ENCODE results near the gene CEP43. TPM values are rescaled to one million over a fixed set of nuclear protein-coding genes. Genes with fewer than 3 reads are reported as not detected.

CEP43 gene
- polyA plus RNA-seq, 2 of the 4 experiments (the other 2 are of a cell fraction) = 12.1 to 19.6 TPM

GRCh38 chr6:167027308-167027707, 28.1 kb downstream of the CEP43 start:
- FAIRE-seq (no peak), ATAC-seq (no peak), DNase-seq (ENCODE audit: low read depth in 1 of 2, low spot score in 1 of 2) (no peak)
- Histone ChIP-seq H3K4me2 (no peak overlapping the region), H3K27ac (no peak overlapping the region), H3K9me3 (no peaks in the 10 kb centered on the region), H3K4me1 (no peaks in the 10 kb centered on the region), H3K4me3 (no peak overlapping the region)
- CTCF ChIA-PET = interaction anchor here (1.9 kb wide), 1 partner anchor 18 kb away, joined by 5 read pairs; no protein-coding TSS in a partner anchor
- POLR2A ChIA-PET = no interaction called here
- 96% methylated on average over 3 of the region's 3 CpGs for WGBS (ENCODE audit: missing lambda C conversion rate)
- TF ChIP-seq MAX (IDR thresholded peaks at IDR 0.05) (no peak), E2F6 (IDR thresholded peaks at IDR 0.05; ENCODE audit: borderline replicate concordance, low read depth) (no peak), TFCP2L1 (CRISPR knock-in tag; IDR thresholded peaks at IDR 0.05) (no peak), BHLHE40 (IDR thresholded peaks at IDR 0.05; ENCODE audit: low read depth, low read length) (no peak), NR3C1 (IDR thresholded peaks at IDR 0.05) (no peak), PHF8 (IDR thresholded peaks at IDR 0.05; ENCODE audit: borderline replicate concordance, low read depth) (no peak), CEBPB (IDR thresholded peaks at IDR 0.05) (no peak), KDM5A (IDR thresholded peaks at IDR 0.05) (no peak), ESRRA (IDR thresholded peaks at IDR 0.05; ENCODE audit: borderline replicate concordance, low read length) (no peak), RARB (CRISPR knock-in tag; IDR thresholded peaks at IDR 0.05) (no peak), USF2 (IDR thresholded peaks at IDR 0.05) (no peak), JUN (IDR thresholded peaks at IDR 0.05) (no peak), HOXA7 (CRISPR knock-in tag; IDR thresholded peaks at IDR 0.05) (no peak), POLR2AphosphoS2 (conservative IDR thresholded peaks at IDR 0.05; ENCODE audit: low read length) (no peak)
- TF ChIP-seq, protein P1, sequence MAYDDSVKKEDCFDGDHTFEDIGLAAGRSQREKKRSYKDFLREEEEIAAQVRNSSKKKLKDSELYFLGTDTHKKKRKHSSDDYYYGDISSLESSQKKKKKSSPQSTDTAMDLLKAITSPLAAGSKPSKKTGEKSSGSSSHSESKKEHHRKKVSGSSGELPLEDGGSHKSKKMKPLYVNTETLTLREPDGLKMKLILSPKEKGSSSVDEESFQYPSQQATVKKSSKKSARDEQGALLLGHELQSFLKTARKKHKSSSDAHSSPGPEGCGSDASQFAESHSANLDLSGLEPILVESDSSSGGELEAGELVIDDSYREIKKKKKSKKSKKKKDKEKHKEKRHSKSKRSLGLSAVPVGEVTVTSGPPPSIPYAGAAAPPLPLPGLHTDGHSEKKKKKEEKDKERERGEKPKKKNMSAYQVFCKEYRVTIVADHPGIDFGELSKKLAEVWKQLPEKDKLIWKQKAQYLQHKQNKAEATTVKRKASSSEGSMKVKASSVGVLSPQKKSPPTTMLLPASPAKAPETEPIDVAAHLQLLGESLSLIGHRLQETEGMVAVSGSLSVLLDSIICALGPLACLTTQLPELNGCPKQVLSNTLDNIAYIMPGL (CRISPR knock-in tag; IDR thresholded peaks at IDR 0.05; ENCODE audit: borderline replicate concordance) = no peak
- TF ChIP-seq, protein P2, sequence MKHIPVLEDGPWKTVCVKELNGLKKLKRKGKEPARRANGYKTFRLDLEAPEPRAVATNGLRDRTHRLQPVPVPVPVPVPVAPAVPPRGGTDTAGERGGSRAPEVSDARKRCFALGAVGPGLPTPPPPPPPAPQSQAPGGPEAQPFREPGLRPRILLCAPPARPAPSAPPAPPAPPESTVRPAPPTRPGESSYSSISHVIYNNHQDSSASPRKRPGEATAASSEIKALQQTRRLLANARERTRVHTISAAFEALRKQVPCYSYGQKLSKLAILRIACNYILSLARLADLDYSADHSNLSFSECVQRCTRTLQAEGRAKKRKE (CRISPR knock-in tag; IDR thresholded peaks at IDR 0.05; ENCODE audit: low read depth) = no peak

DNA sequence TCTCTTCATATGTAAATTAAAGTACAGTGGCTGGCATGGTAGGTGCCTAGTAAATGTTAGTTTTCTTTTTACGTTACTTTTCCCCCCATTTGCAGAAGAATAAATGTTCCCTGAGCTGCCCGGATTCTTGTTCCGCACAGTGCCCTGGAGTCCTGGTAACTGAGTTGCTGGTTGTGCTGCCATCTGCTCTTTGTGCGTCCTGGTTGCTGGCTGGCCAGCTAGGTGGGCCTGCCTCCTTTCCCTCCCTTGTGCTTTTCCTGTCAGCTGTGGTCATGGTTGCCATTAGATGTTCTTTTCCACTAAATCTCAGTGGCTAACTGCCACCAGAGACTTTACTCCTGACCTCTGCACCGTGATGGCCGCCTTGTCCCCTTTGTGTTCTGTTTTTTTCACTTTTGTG, 28.6 kb downstream of the CEP43 start:
- no peaks in the 10 kb centered on the region for H3K9me3 ChIP-seq
- no peak for TF ChIP-seq E2F6 (IDR thresholded peaks at IDR 0.05; ENCODE audit: borderline replicate concordance, low read depth)
- TF ChIP-seq HDAC2 (IDR thresholded peaks at IDR 0.05) = no peak
- TF ChIP-seq POLR2AphosphoS2 (conservative IDR thresholded peaks at IDR 0.05; ENCODE audit: low read length) = no peak
- TF ChIP-seq, protein P1 (CRISPR knock-in tag; IDR thresholded peaks at IDR 0.05; ENCODE audit: borderline replicate concordance) = no peak
- TF ChIP-seq HEYL (CRISPR knock-in tag; IDR thresholded peaks at IDR 0.05) = no peak
- TF ChIP-seq RNF2 (IDR thresholded peaks at IDR 0.05; ENCODE audit: borderline replicate concordance, low read depth) = no peak
- no peak for TF ChIP-seq HOXA7 (CRISPR knock-in tag; IDR thresholded peaks at IDR 0.05)
- no peak for TF ChIP-seq TP53 (CRISPR knock-in tag; IDR thresholded peaks at IDR 0.05)
- no peak for TF ChIP-seq POLR2A (IDR thresholded peaks at IDR 0.05; ENCODE audit: low read length)
- no peak for TF ChIP-seq ZFP36 (IDR thresholded peaks at IDR 0.05; ENCODE audit: borderline replicate concordance, partially characterized antibody)
- no peak for TF ChIP-seq KDM1A (IDR thresholded peaks at IDR 0.05; ENCODE audit: low read depth)
- TF ChIP-seq HOXB5 (CRISPR knock-in tag; IDR thresholded peaks at IDR 0.05) = no peak
- TF ChIP-seq NR3C1 (IDR thresholded peaks at IDR 0.05) = no peak
- no peak for TF ChIP-seq RFX5 (IDR thresholded peaks at IDR 0.05)
- POLR2A ChIA-PET = no interaction called here
- DNase-seq (ENCODE audit: low read depth in 1 of 2, low spot score in 1 of 2) (no peak), FAIRE-seq (no peak), ATAC-seq (no peak)
- no peak overlapping the region for H3K4me2 ChIP-seq
- WGBS (ENCODE audit: missing lambda C conversion rate) = 96% methylated on average over 6 of the region's 6 CpGs
- H3K27ac ChIP-seq = no peak overlapping the region
- no peak overlapping the region for H3K4me3 ChIP-seq
- CTCF ChIA-PET = interaction anchor here (1.0 to 1.9 kb wide), 2 partner anchors 18 to 253 kb away, joined by 3 to 5 read pairs; no protein-coding TSS in a partner anchor
- no peaks in the 10 kb centered on the region for H3K4me1 ChIP-seq

Data from A549 (cell line).